ENCODE measurements around the gene RASA3. TPM values are rescaled to one million over a fixed set of nuclear protein-coding genes. Genes with fewer than 3 reads are reported as not detected.
A peak's percentile ranks its signal among the peaks of the same experiment; 100 is the strongest.

RASA3 gene
- polyA plus RNA-seq, 3 donors = 9.0 to 32.6 (median 16.6) TPM

DNA sequence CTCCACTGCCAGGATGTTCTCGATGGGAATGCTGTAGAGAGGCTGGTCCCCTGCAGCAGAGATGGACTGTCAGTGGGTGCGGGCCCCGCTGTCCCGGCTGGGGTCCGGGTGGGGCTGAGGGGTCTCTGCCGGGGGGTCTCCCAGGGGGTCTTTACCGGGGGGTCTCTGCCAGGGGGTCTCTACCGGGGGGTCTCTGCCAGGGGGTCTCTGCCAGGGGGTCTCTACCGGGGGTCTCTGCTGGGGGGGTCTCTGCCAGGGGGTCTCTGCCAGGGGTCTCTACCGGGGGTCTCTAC is 132.9 kb downstream of the RASA3 start:
- no peak for TF ChIP-seq CTCF (IDR thresholded peaks at IDR 0.05)
- intact Hi-C loops (cut with micrococcal nuclease) = no loop called here
- Histone ChIP-seq H3K4me3 (replicated peaks in 1 of 3; ENCODE audit: low read depth in 2 of 3, low read length in 3 of 3) (no peak overlapping the region), H3K4me2 (replicated peaks; ENCODE audit: extremely low read depth, low read length, poor library complexity, severe bottlenecking) (no peak overlapping the region), H3K36me3 (replicated peaks in 1 of 2; ENCODE audit: control insufficient read depth in 1 of 2, insufficient read depth in 2 of 2, low read length in 2 of 2) (peaks cover 64 to 83% of the 10 kb centered on the region in 2 donors), H3K27ac (ENCODE audit: low read depth in 1 of 2, low read length in 2 of 2) (no peak overlapping the region), H4K20me1 (ENCODE audit: insufficient read depth, low read length) (peaks cover 17% of the 10 kb centered on the region), H3K27me3 (ENCODE audit: control insufficient read depth in 2 of 2, insufficient read depth in 2 of 2, low read length in 2 of 2) (no peaks in the 10 kb centered on the region), H3K9me3 (replicated peaks in 1 of 2; ENCODE audit: control insufficient read depth in 1 of 2, insufficient read depth in 1 of 2, low read length in 2 of 2) (no peaks in the 10 kb centered on the region), H2AFZ (ENCODE audit: insufficient read depth, low read depth, low read length, poor library complexity, severe bottlenecking) (no peak overlapping the region), H3K9ac (ENCODE audit: insufficient read depth, low read length, poor library complexity, severe bottlenecking) (no peak overlapping the region), H3K79me2 (ENCODE audit: insufficient read depth, low read length) (no peaks in the 10 kb centered on the region), H3K4me1 (ENCODE audit: control insufficient read depth in 1 of 2, insufficient read depth in 2 of 2, low read length in 2 of 2) (no peaks in the 10 kb centered on the region)
- peaks cover 64 to 77% of the 10 kb centered on the region in 2 donors for H3K36me3 Mint-ChIP-seq
- H3K27ac Mint-ChIP-seq = no peak overlapping the region
- peaks cover 0 to 2% (median 0%) of the 10 kb centered on the region in 7 donors for H3K9me3 Mint-ChIP-seq
- peaks cover 0 to 2% (median 0%) of the 10 kb centered on the region in 3 donors for H3K27me3 Mint-ChIP-seq (ENCODE audit: low read depth in 3 of 3)
- WGBS (ENCODE audit: insufficient coverage) = no CpG with 5 or more reads among the region's 10 CpGs
- H3K4me1 Mint-ChIP-seq = no peaks in the 10 kb centered on the region
- H3K4me3 Mint-ChIP-seq = no peak overlapping the region
- no peak for DNase-seq

GRCh38 chr13:113998781-113999617 is 133.4 kb downstream of the RASA3 start:
- Histone ChIP-seq H3K36me3 (replicated peaks in 1 of 2; ENCODE audit: control insufficient read depth in 1 of 2, insufficient read depth in 2 of 2, low read length in 2 of 2) (peaks cover 68 to 85% of the 10 kb centered on the region in 2 donors), H2AFZ (ENCODE audit: insufficient read depth, low read depth, low read length, poor library complexity, severe bottlenecking) (no peak overlapping the region), H3K4me3 (replicated peaks in 1 of 3; ENCODE audit: low read depth in 2 of 3, low read length in 3 of 3) (no peak overlapping the region), H3K9ac (ENCODE audit: insufficient read depth, low read length, poor library complexity, severe bottlenecking) (no peak overlapping the region), H4K20me1 (ENCODE audit: insufficient read depth, low read length) (peaks cover 12% of the 10 kb centered on the region), H3K27me3 (ENCODE audit: control insufficient read depth in 2 of 2, insufficient read depth in 2 of 2, low read length in 2 of 2) (no peaks in the 10 kb centered on the region), H3K9me3 (replicated peaks in 1 of 2; ENCODE audit: control insufficient read depth in 1 of 2, insufficient read depth in 1 of 2, low read length in 2 of 2) (no peaks in the 10 kb centered on the region), H3K79me2 (ENCODE audit: insufficient read depth, low read length) (no peaks in the 10 kb centered on the region), H3K4me2 (replicated peaks; ENCODE audit: extremely low read depth, low read length, poor library complexity, severe bottlenecking) (no peak overlapping the region), H3K27ac (ENCODE audit: low read depth in 1 of 2, low read length in 2 of 2) (no peak overlapping the region), H3K4me1 (ENCODE audit: control insufficient read depth in 1 of 2, insufficient read depth in 2 of 2, low read length in 2 of 2) (no peaks in the 10 kb centered on the region)
- no peak for DNase-seq
- intact Hi-C loops (cut with micrococcal nuclease) = no loop called here
- TF ChIP-seq CTCF (IDR thresholded peaks at IDR 0.05) = no peak
- Mint-ChIP-seq H3K27me3 (ENCODE audit: low read depth in 3 of 3) (peaks cover 0 to 2% (median 0%) of the 10 kb centered on the region in 3 donors), H3K36me3 (peaks cover 66 to 76% of the 10 kb centered on the region in 2 donors), H3K9me3 (peaks cover 0 to 2% (median 0%) of the 10 kb centered on the region in 7 donors), H3K27ac (peak overlapping the region in 2 of 7 donors; percentile 53 to 55), H3K4me3 (no peak overlapping the region), H3K4me1 (no peaks in the 10 kb centered on the region)
- 96% methylated on average over 16 of the region's 42 CpGs for WGBS (ENCODE audit: insufficient coverage)
